ENCODE data around the gene CFAP52. TPM values are rescaled to one million over a fixed set of nuclear protein-coding genes. Genes with fewer than 3 reads are reported as not detected.

The CFAP52 gene, protein sequence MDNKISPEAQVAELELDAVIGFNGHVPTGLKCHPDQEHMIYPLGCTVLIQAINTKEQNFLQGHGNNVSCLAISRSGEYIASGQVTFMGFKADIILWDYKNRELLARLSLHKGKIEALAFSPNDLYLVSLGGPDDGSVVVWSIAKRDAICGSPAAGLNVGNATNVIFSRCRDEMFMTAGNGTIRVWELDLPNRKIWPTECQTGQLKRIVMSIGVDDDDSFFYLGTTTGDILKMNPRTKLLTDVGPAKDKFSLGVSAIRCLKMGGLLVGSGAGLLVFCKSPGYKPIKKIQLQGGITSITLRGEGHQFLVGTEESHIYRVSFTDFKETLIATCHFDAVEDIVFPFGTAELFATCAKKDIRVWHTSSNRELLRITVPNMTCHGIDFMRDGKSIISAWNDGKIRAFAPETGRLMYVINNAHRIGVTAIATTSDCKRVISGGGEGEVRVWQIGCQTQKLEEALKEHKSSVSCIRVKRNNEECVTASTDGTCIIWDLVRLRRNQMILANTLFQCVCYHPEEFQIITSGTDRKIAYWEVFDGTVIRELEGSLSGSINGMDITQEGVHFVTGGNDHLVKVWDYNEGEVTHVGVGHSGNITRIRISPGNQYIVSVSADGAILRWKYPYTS
- not detected in 2 replicates for total RNA-seq

DNA sequence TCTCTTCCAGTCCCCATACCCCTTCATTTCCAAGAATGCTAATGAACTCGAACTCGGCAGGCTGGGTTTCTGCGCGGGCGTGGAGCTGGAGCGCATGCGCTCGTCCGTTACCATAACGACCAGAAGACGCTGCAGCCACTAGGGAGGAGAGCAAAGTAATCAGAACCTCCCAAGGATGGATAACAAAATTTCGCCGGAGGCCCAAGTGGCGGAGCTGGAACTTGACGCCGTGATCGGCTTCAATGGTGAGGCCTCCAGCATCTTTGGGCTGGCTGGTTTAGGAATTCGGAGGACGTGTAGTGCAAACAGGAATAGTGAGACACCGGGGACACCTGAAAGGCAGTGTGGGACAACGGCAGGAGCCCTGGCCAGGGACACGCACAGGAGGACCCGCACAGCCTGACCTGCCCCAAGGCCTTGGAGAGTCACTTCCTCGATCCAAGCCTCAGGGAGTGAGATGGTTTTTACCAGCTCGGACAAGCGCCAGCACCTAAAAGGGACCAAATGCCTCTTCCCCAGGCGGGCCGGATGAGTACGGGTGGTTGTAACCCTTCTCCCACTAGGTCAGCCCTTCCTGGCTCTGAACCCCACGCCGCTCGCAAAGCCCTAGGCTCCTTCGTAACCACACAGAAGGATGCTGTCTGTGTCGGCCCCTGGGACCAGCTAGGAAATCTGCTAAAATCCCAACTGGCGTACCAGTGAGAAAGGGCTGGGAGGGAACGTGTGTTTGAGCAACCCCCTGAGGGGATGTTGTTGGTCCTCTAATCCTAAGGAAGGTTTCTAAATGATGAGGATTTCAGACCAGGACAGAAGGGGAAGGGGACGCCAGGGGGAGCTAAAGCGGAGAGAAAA is at the start of gene CFAP52:
CFAP52 (plus strand) TSS at position 122 of the 852 bp plus-strand sequence; CDS start at position 176, 54 bp downstream.
- Mint-ChIP-seq H3K4me3 (peak within 1 kb of the TSS; percentile 99), H3K27me3 (peaks cover 8% of the 10 kb centered on the region), H3K36me3 (ENCODE audit: low read depth) (peaks cover 2% of the 10 kb centered on the region), H3K27ac (peak within 1 kb of the TSS; percentile 89), H3K4me1 (peaks cover 14% of the 10 kb centered on the region), H3K9me3 (no peaks in the 10 kb centered on the region)
- intact Hi-C loops (cut with micrococcal nuclease): loop anchor here (10.0 kb wide), 1 partner anchor 168 kb away; no protein-coding TSS in a partner anchor
- peak; percentile 93 for DNase-seq

DNA sequence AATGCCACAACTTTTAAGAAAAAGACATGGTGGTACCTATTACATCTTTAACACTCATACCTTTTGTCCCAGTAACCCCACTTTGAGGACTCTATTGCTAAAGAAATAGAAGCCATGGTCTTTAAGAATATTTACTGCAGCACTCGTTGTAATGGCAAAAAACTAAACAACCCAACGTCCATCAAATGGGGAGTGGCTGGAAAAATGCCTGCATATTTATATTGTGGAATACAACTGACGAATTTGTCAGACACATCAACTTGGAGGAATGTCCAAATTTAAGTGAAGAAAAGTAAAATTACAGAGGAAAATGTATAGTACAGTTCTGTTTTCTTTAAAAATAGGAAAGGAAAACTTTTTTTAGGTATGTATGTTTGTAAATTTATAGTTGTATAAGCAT is 48.7 kb upstream of the CFAP52 start:
- Mint-ChIP-seq H3K27me3 (no peaks in the 10 kb centered on the region), H3K9me3 (no peaks in the 10 kb centered on the region), H3K27ac (no peak overlapping the region), H3K4me1 (peaks cover 7% of the 10 kb centered on the region), H3K4me3 (no peak overlapping the region), H3K36me3 (ENCODE audit: low read depth) (no peaks in the 10 kb centered on the region)
- no peak for DNase-seq
- intact Hi-C loops (cut with micrococcal nuclease): loop anchor here (10.0 kb wide), 2 partner anchors 233 to 533 kb away; no protein-coding TSS in a partner anchor

- Mint-ChIP-seq H3K27me3 (no peaks in the 10 kb centered on the region), H3K36me3 (ENCODE audit: low read depth) (no peaks in the 10 kb centered on the region), H3K4me1 (peaks cover 7% of the 10 kb centered on the region), H3K27ac (no peak overlapping the region), H3K4me3 (no peak overlapping the region), H3K9me3 (no peaks in the 10 kb centered on the region)
- DNase-seq: no peak
- intact Hi-C loops (cut with micrococcal nuclease): loop anchor here (10.0 kb wide), 2 partner anchors 234 to 534 kb away; no protein-coding TSS in a partner anchor
Measured at GRCh38 chr17:9529033-9529700, 47.3 kb upstream of the CFAP52 start.

- Mint-ChIP-seq H3K9me3 (no peaks in the 10 kb centered on the region), H3K36me3 (ENCODE audit: low read depth) (no peaks in the 10 kb centered on the region), H3K27me3 (no peaks in the 10 kb centered on the region), H3K4me1 (peaks cover 7% of the 10 kb centered on the region), H3K27ac (no peak overlapping the region), H3K4me3 (no peak overlapping the region)
- DNase-seq: no peak
- intact Hi-C loops (cut with micrococcal nuclease): no loop called here
Measured at GRCh38 chr17:9531034-9531433, 45.4 kb upstream of the CFAP52 start.

DNA sequence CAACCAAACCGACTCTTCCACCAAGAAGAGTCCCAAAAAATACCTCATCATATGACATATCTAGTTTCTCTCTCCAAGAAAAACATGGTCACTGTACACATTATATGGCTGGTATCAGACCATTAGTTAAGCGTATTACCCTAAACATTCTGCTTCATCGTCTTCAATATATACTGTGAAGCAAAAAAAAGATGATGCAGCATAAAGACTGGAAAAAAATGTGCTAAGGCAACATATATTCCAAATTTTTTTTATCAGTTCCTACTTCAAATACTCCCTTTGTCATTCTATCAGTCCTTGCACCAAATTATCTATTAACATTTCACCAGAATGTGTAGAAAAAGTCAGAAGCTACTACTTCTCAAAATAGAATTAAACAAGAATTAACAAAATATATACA is 43.7 kb upstream of the CFAP52 start:
- Mint-ChIP-seq H3K4me3 (no peak overlapping the region), H3K9me3 (no peaks in the 10 kb centered on the region), H3K27ac (no peak overlapping the region), H3K36me3 (ENCODE audit: low read depth) (no peaks in the 10 kb centered on the region), H3K27me3 (no peaks in the 10 kb centered on the region), H3K4me1 (peaks cover 7% of the 10 kb centered on the region)
- DNase-seq: no peak
- intact Hi-C loops (cut with micrococcal nuclease): no loop called here

GRCh38 chr17:9533441-9533840 is 43.0 kb upstream of the CFAP52 start:
- Mint-ChIP-seq H3K27ac (no peak overlapping the region), H3K4me3 (no peak overlapping the region), H3K36me3 (ENCODE audit: low read depth) (no peaks in the 10 kb centered on the region), H3K9me3 (no peaks in the 10 kb centered on the region), H3K27me3 (no peaks in the 10 kb centered on the region), H3K4me1 (peaks cover 7% of the 10 kb centered on the region)
- intact Hi-C loops (cut with micrococcal nuclease): no loop called here
- DNase-seq: no peak

- Mint-ChIP-seq H3K4me3 (no peak overlapping the region), H3K9me3 (no peaks in the 10 kb centered on the region), H3K4me1 (no peaks in the 10 kb centered on the region), H3K36me3 (ENCODE audit: low read depth) (peaks cover 3% of the 10 kb centered on the region), H3K27ac (no peak overlapping the region), H3K27me3 (no peaks in the 10 kb centered on the region)
- intact Hi-C loops (cut with micrococcal nuclease): no loop called here
- no peak for DNase-seq
Measured at GRCh38 chr17:9536061-9536460, 40.4 kb upstream of the CFAP52 start.

DNA sequence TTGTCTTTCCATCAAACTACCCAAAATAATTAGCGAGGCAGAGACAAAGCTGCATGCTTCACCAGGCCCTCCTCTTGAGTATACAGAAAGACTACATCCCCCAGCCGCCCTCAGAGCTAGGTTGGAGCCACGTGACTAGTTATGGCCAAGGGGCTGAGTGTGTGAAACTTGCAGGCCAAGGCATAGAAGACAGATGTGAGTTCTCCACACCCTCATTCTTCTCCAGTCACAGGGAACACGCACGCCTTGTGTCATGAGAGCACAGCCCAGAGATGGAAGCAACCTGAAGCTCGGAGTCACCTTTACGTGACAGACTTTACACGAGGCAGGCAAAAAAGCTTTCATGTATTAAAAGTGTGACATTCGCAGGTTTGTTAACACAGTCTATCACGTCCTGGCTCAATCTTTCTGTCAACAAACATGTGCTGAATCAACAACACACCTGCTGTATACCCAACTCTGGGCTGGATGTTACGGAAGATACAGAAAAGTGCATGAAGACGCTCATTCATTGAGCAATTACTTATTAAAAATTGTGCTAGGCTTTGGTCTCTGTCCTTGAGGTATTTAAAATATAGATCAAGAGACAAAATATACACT is 39.2 kb upstream of the CFAP52 start:
- no peak for DNase-seq
- no peaks in the 10 kb centered on the region for H3K4me1 Mint-ChIP-seq
- H3K9me3 Mint-ChIP-seq: no peaks in the 10 kb centered on the region
- H3K36me3 Mint-ChIP-seq (ENCODE audit: low read depth): peaks cover 3% of the 10 kb centered on the region
- intact Hi-C loops (cut with micrococcal nuclease): no loop called here
- H3K4me3 Mint-ChIP-seq: no peak overlapping the region
- H3K27ac Mint-ChIP-seq: no peak overlapping the region
- no peaks in the 10 kb centered on the region for H3K27me3 Mint-ChIP-seq

- H3K9me3 Mint-ChIP-seq: no peaks in the 10 kb centered on the region
- intact Hi-C loops (cut with micrococcal nuclease): no loop called here
- no peak overlapping the region for H3K4me3 Mint-ChIP-seq
- no peaks in the 10 kb centered on the region for H3K4me1 Mint-ChIP-seq
- H3K27me3 Mint-ChIP-seq: no peaks in the 10 kb centered on the region
- no peak for DNase-seq
- peaks cover 5% of the 10 kb centered on the region for H3K36me3 Mint-ChIP-seq (ENCODE audit: low read depth)
- H3K27ac Mint-ChIP-seq: no peak overlapping the region
Measured at GRCh38 chr17:9538626-9539025, 37.8 kb upstream of the CFAP52 start.

GRCh38 chr17:9541718-9542117 is 34.7 kb upstream of the CFAP52 start:
- Mint-ChIP-seq H3K4me1 (no peaks in the 10 kb centered on the region), H3K27ac (no peak overlapping the region), H3K9me3 (no peaks in the 10 kb centered on the region), H3K4me3 (no peak overlapping the region), H3K36me3 (ENCODE audit: low read depth) (peaks cover 5% of the 10 kb centered on the region), H3K27me3 (no peaks in the 10 kb centered on the region)
- intact Hi-C loops (cut with micrococcal nuclease): no loop called here
- DNase-seq: no peak

GRCh38 chr17:9544221-9544620 is 32.2 kb upstream of the CFAP52 start:
- Mint-ChIP-seq H3K27ac (no peak overlapping the region), H3K36me3 (ENCODE audit: low read depth) (peaks cover 5% of the 10 kb centered on the region), H3K4me1 (no peaks in the 10 kb centered on the region), H3K9me3 (no peaks in the 10 kb centered on the region), H3K27me3 (no peaks in the 10 kb centered on the region), H3K4me3 (no peak overlapping the region)
- no peak for DNase-seq
- intact Hi-C loops (cut with micrococcal nuclease): no loop called here

GRCh38 chr17:9549215-9549614 is 27.2 kb upstream of the CFAP52 start:
- Mint-ChIP-seq H3K27ac (no peak overlapping the region), H3K4me1 (peaks cover 3% of the 10 kb centered on the region), H3K9me3 (no peaks in the 10 kb centered on the region), H3K36me3 (ENCODE audit: low read depth) (no peaks in the 10 kb centered on the region), H3K27me3 (no peaks in the 10 kb centered on the region), H3K4me3 (no peak overlapping the region)
- DNase-seq: no peak
- intact Hi-C loops (cut with micrococcal nuclease): no loop called here

GRCh38 chr17:9553181-9553580 is 23.3 kb upstream of the CFAP52 start:
- H3K27ac Mint-ChIP-seq: no peak overlapping the region
- H3K27me3 Mint-ChIP-seq: no peaks in the 10 kb centered on the region
- peaks cover 1% of the 10 kb centered on the region for H3K36me3 Mint-ChIP-seq (ENCODE audit: low read depth)
- no peaks in the 10 kb centered on the region for H3K9me3 Mint-ChIP-seq
- DNase-seq: no peak
- H3K4me1 Mint-ChIP-seq: peaks cover 3% of the 10 kb centered on the region
- H3K4me3 Mint-ChIP-seq: no peak overlapping the region
- intact Hi-C loops (cut with micrococcal nuclease): no loop called here

All from activated CD4-positive, alpha-beta T cell treated with anti-CD3 and anti-CD28 coated beads, Interleukin-2, amount 10 ng/mL, durations not matched to agents 24 days and 14 days (primary cell).